ENCODE measurements around the gene FAM131C.

- TF ChIP-seq, protein P1, sequence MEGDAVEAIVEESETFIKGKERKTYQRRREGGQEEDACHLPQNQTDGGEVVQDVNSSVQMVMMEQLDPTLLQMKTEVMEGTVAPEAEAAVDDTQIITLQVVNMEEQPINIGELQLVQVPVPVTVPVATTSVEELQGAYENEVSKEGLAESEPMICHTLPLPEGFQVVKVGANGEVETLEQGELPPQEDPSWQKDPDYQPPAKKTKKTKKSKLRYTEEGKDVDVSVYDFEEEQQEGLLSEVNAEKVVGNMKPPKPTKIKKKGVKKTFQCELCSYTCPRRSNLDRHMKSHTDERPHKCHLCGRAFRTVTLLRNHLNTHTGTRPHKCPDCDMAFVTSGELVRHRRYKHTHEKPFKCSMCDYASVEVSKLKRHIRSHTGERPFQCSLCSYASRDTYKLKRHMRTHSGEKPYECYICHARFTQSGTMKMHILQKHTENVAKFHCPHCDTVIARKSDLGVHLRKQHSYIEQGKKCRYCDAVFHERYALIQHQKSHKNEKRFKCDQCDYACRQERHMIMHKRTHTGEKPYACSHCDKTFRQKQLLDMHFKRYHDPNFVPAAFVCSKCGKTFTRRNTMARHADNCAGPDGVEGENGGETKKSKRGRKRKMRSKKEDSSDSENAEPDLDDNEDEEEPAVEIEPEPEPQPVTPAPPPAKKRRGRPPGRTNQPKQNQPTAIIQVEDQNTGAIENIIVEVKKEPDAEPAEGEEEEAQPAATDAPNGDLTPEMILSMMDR (IDR thresholded peaks at IDR 0.05; ENCODE audit: insufficient read depth, low read length, poor library complexity, severe bottlenecking) = no peak
- no peak for TF ChIP-seq EZH2phosphoT487 (conservative IDR thresholded peaks at IDR 0.05; ENCODE audit: low read length)
Measured at GRCh38 chr1:16028237-16029002, 45.0 kb downstream of the FAM131C start.
